GM23338 (cell line): Measurements from ENCODE around the gene NARS2. TPM values are rescaled to one million over a fixed set of nuclear protein-coding genes. Genes with fewer than 3 reads are reported as not detected.

Experiments used
- ATAC-seq: fragments of 200-7000 bp; cut with Tn5 transposase; 3 replicates; pipeline ENCODE4 v1.9.1; 2020
- DNase-seq: peaks from one replicate; pipeline ENCODE4 v3.0.0-alpha.2; 2015; ENCODE audit warnings: low spot score
- H2AFZ ChIP-seq: fragments of 200-600 bp; sonication (generic); 2 replicates; pipeline ENCODE4 v1.8.0; 2016; ENCODE audit warnings: antibody characterized with exemption, mild to moderate bottlenecking, moderate library complexity
- H3F3A ChIP-seq: fragments of 200-600 bp; sonication (generic); replicated peaks from 2 replicates; pipeline ENCODE4 v1.8.0; 2017; ENCODE audit warnings: antibody characterized with exemption, mixed run types, low read depth
- H3K27ac ChIP-seq: fragments of 200-600 bp; sonication (generic); 2 replicates; pipeline ENCODE4 v1.6.1; 2016; ENCODE audit warnings: low read depth
- H3K27me3 ChIP-seq: fragments of 200-600 bp; sonication (generic); 2 replicates; pipeline ENCODE4 v1.8.0; 2016; ENCODE audit warnings: mild to moderate bottlenecking, mixed run types, moderate library complexity; ENCODE audit not compliant: insufficient read depth
- H3K36me3 ChIP-seq: fragments of 200-600 bp; sonication (generic); 2 replicates; pipeline ENCODE4 v1.8.0; 2016; ENCODE audit warnings: mild to moderate bottlenecking; ENCODE audit not compliant: insufficient read depth
- H3K4me1 ChIP-seq: fragments of 200-600 bp; sonication (generic); 2 replicates; pipeline ENCODE4 v1.8.0; 2016; ENCODE audit warnings: mild to moderate bottlenecking, moderate library complexity; ENCODE audit not compliant: insufficient read depth
- H3K4me2 ChIP-seq: fragments of 200-600 bp; sonication (generic); 2 replicates; pipeline ENCODE4 v1.7.1; 2017; ENCODE audit warnings: mixed run types
- H3K4me3 ChIP-seq: fragments of 200-600 bp; sonication (generic); 2 replicates; pipeline ENCODE4 v1.6.1; 2016; ENCODE audit warnings: mixed run types
- H3K79me2 ChIP-seq: fragments of 200-600 bp; sonication (generic); replicated peaks from 2 replicates; pipeline ENCODE4 v1.8.0; 2017; ENCODE audit warnings: mild to moderate bottlenecking; ENCODE audit not compliant: insufficient read depth
- H3K9me2 ChIP-seq: fragments of 200-600 bp; sonication (generic); 2 replicates; pipeline ENCODE4 v1.8.0; 2017; ENCODE audit not compliant: insufficient read depth
- H4K20me1 ChIP-seq: fragments of 200-600 bp; sonication (generic); replicated peaks from 2 replicates; pipeline ENCODE4 v1.8.0; 2017; ENCODE audit warnings: mild to moderate bottlenecking; ENCODE audit not compliant: insufficient read depth
- H3K27ac Mint-ChIP-seq: 2 replicates; pipeline ENCODE4 v1.8.0; 2020; ENCODE audit warnings: inconsistent platforms, mild to moderate bottlenecking, moderate library complexity, mixed read lengths
- H3K27me3 Mint-ChIP-seq: 3 replicates; pipeline ENCODE4 v1.8.0; 2022; ENCODE audit warnings: low read depth, mild to moderate bottlenecking, moderate library complexity, mixed read lengths, inconsistent platforms; ENCODE audit not compliant: insufficient read depth, poor library complexity
- H3K36me3 Mint-ChIP-seq: 3 replicates; pipeline ENCODE4 v1.8.0; 2021; ENCODE audit warnings: low read depth, mild to moderate bottlenecking, inconsistent platforms, moderate library complexity, mixed read lengths
- H3K4me1 Mint-ChIP-seq: 3 replicates; pipeline ENCODE4 v1.8.0; 2020; ENCODE audit warnings: mild to moderate bottlenecking, inconsistent platforms, mixed read lengths
- H3K4me3 Mint-ChIP-seq: 3 replicates; pipeline ENCODE4 v1.8.0; 2021; ENCODE audit warnings: moderate library complexity, mild to moderate bottlenecking, inconsistent platforms, mixed read lengths
- H3K9me3 Mint-ChIP-seq: 3 replicates; pipeline ENCODE4 v1.8.0; 2020; ENCODE audit warnings: moderate library complexity, mild to moderate bottlenecking, inconsistent platforms, mixed read lengths
- CREB1 ChIP-seq: fragments of 250-450 bp; sonication (Bioruptor Pico); IDR thresholded peaks from 2 replicates; pipeline ENCODE4 v1.5.0; 2020; ENCODE audit warnings: low read depth, mild to moderate bottlenecking, moderate library complexity
- EZH2 ChIP-seq: fragments of 200-600 bp; sonication (generic); IDR thresholded peaks from one replicate; pipeline ENCODE4 v1.8.0; 2017; ENCODE audit warnings: antibody characterized with exemption, mild to moderate bottlenecking, low read depth; ENCODE audit not compliant: unreplicated experiment
- EZH2phosphoT487 ChIP-seq: fragments of 200-600 bp; sonication (generic); IDR thresholded peaks from one replicate; pipeline ENCODE4 v1.8.1; 2018; ENCODE audit warnings: antibody characterized with exemption; ENCODE audit not compliant: unreplicated experiment
- JUNB ChIP-seq: IDR thresholded peaks from one replicate; pipeline ENCODE4 v1.6.1; 2016; ENCODE audit warnings: antibody characterized with exemption; ENCODE audit not compliant: unreplicated experiment
- NANOG ChIP-seq: IDR thresholded peaks from 2 replicates; pipeline ENCODE4 v1.6.1; 2016; ENCODE audit warnings: antibody characterized with exemption, borderline replicate concordance
- POLR2AphosphoS5 ChIP-seq: IDR thresholded peaks from 2 replicates; pipeline ENCODE4 v1.6.1; 2016; ENCODE audit warnings: antibody characterized with exemption, low read depth
- STAT1 ChIP-seq: IDR thresholded peaks from one replicate; pipeline ENCODE4 v1.6.1; 2016; ENCODE audit warnings: antibody characterized with exemption; ENCODE audit not compliant: unreplicated experiment
- ZNF114 ChIP-seq: fragments of 250-450 bp; sonication (Bioruptor Pico); IDR thresholded peaks from 2 replicates; pipeline ENCODE4 v1.5.0; 2020; ENCODE audit warnings: mild to moderate bottlenecking, moderate library complexity
- ZNF331 ChIP-seq: fragments of 250-450 bp; sonication (Bioruptor Pico); IDR thresholded peaks from 2 replicates; pipeline ENCODE4 v1.5.0; 2020; ENCODE audit warnings: low read depth, mild to moderate bottlenecking, moderate library complexity
- ZNF462 ChIP-seq: fragments of 250-450 bp; sonication (Bioruptor Pico); IDR thresholded peaks from 2 replicates; pipeline ENCODE4 v1.5.0; 2020; ENCODE audit warnings: mild to moderate bottlenecking, moderate library complexity
- polyA plus RNA-seq: library from polyadenylated mRNA; unstranded; fragments of >200 nt; fragmentation: Nextera tagmentation; extraction: Ambion mirVana; gene quantifications from 2 replicates; pipeline ENCODE4 v1.2.1, GENCODE V29; 2016
- total RNA-seq: library from RNA; depleted of rRNA; stranded (reverse); fragments of >200 nt; shearing (Covaris generic); gene quantifications from 2 replicates; pipeline ENCODE4 v1.2.3, GENCODE V29; 2014
- TF ChIP-seq, protein P1 (sequence below): IDR thresholded peaks from 2 replicates; pipeline ENCODE4 v1.6.1; 2016; ENCODE audit warnings: antibody characterized with exemption
- TF ChIP-seq, protein P2 (sequence below), 2 experiments: fragments of 200-600 bp in 1 of 2; sonication (generic) in 1 of 2; conservative IDR thresholded peaks; 2 replicates each; pipeline versions ENCODE4 v1.5.1 to v1.6.1; 2016 to 2017; ENCODE audit warnings: antibody characterized with exemption in 2 of 2, low read depth in 2 of 2, mild to moderate bottlenecking in 2 of 2, moderate library complexity in 1 of 2
- TF ChIP-seq, protein P3 (sequence below): IDR thresholded peaks from one replicate; pipeline ENCODE4 v1.6.1; 2018; ENCODE audit warnings: antibody characterized with exemption; ENCODE audit not compliant: unreplicated experiment

NARS2 gene
- total and polyA plus RNA-seq, 2 experiments from 2014 or later, result 45.7 to 62.0 TPM

- no peaks in the 10 kb centered on the region for H3K9me2 ChIP-seq
- H3K27me3 ChIP-seq, result peaks cover 20% of the 10 kb centered on the region
- Mint-ChIP-seq H3K4me3 (no peak overlapping the region), H3K9me3 (no peaks in the 10 kb centered on the region), H3K36me3 (no peaks in the 10 kb centered on the region), H3K4me1 (peaks cover 44% of the 10 kb centered on the region), H3K27me3 (peaks cover 31% of the 10 kb centered on the region), H3K27ac (no peak overlapping the region)
- TF ChIP-seq, protein P1, sequence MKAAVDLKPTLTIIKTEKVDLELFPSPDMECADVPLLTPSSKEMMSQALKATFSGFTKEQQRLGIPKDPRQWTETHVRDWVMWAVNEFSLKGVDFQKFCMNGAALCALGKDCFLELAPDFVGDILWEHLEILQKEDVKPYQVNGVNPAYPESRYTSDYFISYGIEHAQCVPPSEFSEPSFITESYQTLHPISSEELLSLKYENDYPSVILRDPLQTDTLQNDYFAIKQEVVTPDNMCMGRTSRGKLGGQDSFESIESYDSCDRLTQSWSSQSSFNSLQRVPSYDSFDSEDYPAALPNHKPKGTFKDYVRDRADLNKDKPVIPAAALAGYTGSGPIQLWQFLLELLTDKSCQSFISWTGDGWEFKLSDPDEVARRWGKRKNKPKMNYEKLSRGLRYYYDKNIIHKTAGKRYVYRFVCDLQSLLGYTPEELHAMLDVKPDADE, result no peak
- TF ChIP-seq ZNF462 (CRISPR knock-in tag) (no peak), STAT1 (no peak), ZNF114 (CRISPR knock-in tag) (no peak), NANOG (no peak), EZH2phosphoT487 (no peak), CREB1 (CRISPR knock-in tag) (no peak), POLR2AphosphoS5 (no peak), JUNB (no peak), ZNF331 (CRISPR knock-in tag) (no peak), EZH2 (no peak)
- TF ChIP-seq, protein P2, sequence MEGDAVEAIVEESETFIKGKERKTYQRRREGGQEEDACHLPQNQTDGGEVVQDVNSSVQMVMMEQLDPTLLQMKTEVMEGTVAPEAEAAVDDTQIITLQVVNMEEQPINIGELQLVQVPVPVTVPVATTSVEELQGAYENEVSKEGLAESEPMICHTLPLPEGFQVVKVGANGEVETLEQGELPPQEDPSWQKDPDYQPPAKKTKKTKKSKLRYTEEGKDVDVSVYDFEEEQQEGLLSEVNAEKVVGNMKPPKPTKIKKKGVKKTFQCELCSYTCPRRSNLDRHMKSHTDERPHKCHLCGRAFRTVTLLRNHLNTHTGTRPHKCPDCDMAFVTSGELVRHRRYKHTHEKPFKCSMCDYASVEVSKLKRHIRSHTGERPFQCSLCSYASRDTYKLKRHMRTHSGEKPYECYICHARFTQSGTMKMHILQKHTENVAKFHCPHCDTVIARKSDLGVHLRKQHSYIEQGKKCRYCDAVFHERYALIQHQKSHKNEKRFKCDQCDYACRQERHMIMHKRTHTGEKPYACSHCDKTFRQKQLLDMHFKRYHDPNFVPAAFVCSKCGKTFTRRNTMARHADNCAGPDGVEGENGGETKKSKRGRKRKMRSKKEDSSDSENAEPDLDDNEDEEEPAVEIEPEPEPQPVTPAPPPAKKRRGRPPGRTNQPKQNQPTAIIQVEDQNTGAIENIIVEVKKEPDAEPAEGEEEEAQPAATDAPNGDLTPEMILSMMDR (conservative IDR thresholded peaks at IDR 0.05; ENCODE audit: low read depth in 2 of 2), result no peak
- TF ChIP-seq, protein P3, sequence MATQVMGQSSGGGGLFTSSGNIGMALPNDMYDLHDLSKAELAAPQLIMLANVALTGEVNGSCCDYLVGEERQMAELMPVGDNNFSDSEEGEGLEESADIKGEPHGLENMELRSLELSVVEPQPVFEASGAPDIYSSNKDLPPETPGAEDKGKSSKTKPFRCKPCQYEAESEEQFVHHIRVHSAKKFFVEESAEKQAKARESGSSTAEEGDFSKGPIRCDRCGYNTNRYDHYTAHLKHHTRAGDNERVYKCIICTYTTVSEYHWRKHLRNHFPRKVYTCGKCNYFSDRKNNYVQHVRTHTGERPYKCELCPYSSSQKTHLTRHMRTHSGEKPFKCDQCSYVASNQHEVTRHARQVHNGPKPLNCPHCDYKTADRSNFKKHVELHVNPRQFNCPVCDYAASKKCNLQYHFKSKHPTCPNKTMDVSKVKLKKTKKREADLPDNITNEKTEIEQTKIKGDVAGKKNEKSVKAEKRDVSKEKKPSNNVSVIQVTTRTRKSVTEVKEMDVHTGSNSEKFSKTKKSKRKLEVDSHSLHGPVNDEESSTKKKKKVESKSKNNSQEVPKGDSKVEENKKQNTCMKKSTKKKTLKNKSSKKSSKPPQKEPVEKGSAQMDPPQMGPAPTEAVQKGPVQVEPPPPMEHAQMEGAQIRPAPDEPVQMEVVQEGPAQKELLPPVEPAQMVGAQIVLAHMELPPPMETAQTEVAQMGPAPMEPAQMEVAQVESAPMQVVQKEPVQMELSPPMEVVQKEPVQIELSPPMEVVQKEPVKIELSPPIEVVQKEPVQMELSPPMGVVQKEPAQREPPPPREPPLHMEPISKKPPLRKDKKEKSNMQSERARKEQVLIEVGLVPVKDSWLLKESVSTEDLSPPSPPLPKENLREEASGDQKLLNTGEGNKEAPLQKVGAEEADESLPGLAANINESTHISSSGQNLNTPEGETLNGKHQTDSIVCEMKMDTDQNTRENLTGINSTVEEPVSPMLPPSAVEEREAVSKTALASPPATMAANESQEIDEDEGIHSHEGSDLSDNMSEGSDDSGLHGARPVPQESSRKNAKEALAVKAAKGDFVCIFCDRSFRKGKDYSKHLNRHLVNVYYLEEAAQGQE, result no peak
- ATAC-seq (no peak), DNase-seq (no peak)
- no peaks in the 10 kb centered on the region for H3K36me3 ChIP-seq
- no peaks in the 10 kb centered on the region for H4K20me1 ChIP-seq
- no peak overlapping the region for H2AFZ ChIP-seq
- 0 out of 2 replicates have a peak, but pooled peaks cover 12% of the 10 kb centered on the region for H3F3A ChIP-seq
- no peaks in the 10 kb centered on the region for H3K79me2 ChIP-seq
- peaks cover 31% of the 10 kb centered on the region for H3K4me1 ChIP-seq
- H3K27ac ChIP-seq, result no peak overlapping the region
- no peak overlapping the region for H3K4me2 ChIP-seq
- H3K4me3 ChIP-seq, result no peak overlapping the region
Measured at GRCh38 chr11:78420796-78421209, 153.9 kb downstream of the NARS2 start.
